ENCODE results near the gene PTPRQ.

GRCh38 chr12:80401191-80401590, 42.8 kb upstream of the PTPRQ start:
- no peak for TF ChIP-seq PRDM1 (tag by site-specific recombination; IDR thresholded peaks at IDR 0.05)
- TF ChIP-seq CTCF (tag by site-specific recombination; IDR thresholded peaks at IDR 0.05) = no peak
- TF ChIP-seq YY1 (tag by site-specific recombination; IDR thresholded peaks at IDR 0.05) = no peak
- TF ChIP-seq ZBTB49 (tag by site-specific recombination; IDR thresholded peaks at IDR 0.05; ENCODE audit: low read depth) = no peak
- no peak for TF ChIP-seq KLF10 (tag by site-specific recombination; IDR thresholded peaks at IDR 0.05)

All from HEK293 (cell line).